TTC549 (cell line): ENCODE results near the gene CLEC3A.
"Not testable (repeated sequence)": the region's sequence is repeated elsewhere in the genome, so short reads cannot be mapped to it uniquely, and the experiment has no call there.

Experiments used
- FAIRE-seq: peaks from 2 replicates; lab custom pipeline; 2012; peaks lifted over from hg19 to GRCh38; lab: Jason Lieb, UNC

CLEC3A gene

GRCh38 chr16:78034530-78034929, 12.2 kb downstream of the CLEC3A start:
- FAIRE-seq: no peak

DNA sequence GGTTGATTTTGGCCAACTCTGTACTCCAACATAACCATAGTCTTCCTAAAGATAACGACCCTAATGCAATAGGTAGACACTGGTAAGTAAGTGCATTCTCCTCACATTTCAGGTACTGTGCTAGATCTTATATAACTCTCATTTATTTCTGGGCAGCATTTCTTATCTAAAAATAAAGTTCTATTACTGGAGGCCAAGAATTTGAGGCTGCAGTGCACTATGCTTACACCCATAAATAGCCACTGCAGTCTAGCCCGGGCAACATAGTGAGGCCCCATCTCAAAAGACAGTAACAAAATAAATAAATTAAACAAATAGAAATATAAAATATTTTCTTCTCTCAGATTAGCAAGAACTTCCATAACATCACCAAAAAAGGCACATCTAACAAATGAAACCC, 12.7 kb downstream of the CLEC3A start:
- no peak for FAIRE-seq

GRCh38 chr16:78040396-78040795, 18.0 kb downstream of the CLEC3A start:
- FAIRE-seq: no peak

DNA sequence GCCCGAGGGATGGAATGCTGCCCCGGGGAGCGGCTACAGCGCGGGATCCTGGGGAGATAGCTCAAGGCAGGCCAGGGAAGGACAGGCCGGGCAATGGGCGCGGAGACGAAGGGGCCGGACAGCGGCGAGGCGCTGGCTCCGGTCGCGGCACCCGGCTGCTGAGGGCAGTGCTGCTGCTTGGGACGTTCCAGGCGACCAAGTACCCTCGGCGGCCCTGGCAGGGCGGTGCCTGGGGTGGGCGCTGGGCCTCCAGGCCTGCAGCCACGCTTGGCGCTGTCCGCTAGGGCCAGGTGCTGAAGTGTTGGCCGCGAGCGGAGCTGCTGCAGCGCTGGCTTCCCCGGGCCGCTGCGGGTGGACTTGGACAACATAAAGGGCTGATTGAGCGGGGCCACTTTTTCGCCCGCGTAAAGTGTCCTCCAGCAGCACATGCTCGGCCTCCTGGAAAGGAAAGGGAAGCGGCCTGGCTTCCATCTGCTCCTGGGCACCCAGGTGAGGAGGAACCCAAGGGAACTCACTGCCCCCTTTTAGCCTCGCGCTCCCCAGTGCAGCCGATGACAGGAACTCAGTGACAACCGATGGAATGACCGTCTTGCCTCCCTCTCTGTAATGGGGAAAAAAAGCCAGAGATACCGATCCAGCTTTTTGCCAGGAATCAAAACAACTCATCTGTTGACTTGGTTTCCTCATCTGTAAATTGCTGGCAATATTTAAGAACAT, 23.7 kb downstream of the CLEC3A start:
- no peak for FAIRE-seq

GRCh38 chr16:78048319-78048718, 26.0 kb downstream of the CLEC3A start:
- no peak for FAIRE-seq

- FAIRE-seq: no peak
These were observed 28.5 kb downstream of the CLEC3A start for GRCh38 chr16:78050734-78051400.

DNA sequence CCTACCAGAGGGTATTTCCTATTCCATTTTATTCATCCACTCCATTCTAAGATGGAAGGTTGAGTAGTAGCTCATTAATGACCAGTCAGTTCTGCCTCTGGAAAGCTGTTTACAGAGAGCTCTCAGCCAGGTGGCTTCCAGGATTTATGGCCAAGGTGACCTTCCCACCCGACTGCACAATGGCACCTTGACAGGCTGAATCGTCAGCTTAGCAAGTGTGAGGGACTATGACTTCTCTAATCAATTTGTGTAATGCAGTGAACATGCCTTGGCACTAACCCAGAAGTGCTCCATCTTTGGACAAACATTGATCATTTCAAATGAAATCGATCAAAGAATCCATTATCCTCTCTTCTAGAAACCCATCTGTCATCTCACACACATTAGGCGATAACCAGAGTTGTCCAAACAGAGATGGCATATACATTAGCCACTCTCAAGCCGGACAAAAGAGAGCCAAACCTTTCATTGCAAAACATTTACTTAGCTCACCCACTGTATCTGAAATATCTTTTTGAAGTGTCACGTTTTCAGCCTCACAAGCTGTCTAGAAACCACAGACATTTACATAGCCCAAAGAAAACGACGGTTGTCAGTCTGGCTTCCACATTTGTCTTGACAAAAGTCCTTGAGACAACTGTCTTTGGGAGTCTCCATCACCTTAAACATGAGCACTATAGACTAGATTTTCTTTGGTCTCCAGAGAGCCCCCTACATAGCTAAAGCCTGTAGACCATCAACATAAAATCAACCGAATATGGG, 35.6 kb downstream of the CLEC3A start:
- no peak for FAIRE-seq

DNA sequence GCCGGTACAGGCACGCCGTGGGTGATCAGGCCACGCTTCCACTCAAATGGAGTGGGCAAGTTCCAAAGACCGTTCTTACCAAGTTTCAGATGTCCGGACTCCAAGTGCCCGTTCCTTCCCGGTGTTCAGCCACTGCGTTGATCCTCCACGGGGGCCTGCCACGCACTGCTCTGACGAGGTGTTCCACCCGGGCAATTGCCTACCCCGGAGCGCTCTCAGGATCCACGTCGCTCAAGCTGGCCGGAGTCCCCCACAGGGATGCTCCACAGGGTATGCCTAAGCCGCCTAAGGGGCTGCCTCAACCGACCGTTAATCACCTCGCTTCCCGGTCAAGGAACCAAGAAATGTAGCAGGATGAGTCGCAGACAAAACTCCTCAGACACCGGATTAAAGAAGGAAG, 37.5 kb downstream of the CLEC3A start:
- FAIRE-seq: not testable (repeated sequence)

- no peak for FAIRE-seq
These were observed 37.9 kb downstream of the CLEC3A start for GRCh38 chr16:78060295-78060694.

DNA sequence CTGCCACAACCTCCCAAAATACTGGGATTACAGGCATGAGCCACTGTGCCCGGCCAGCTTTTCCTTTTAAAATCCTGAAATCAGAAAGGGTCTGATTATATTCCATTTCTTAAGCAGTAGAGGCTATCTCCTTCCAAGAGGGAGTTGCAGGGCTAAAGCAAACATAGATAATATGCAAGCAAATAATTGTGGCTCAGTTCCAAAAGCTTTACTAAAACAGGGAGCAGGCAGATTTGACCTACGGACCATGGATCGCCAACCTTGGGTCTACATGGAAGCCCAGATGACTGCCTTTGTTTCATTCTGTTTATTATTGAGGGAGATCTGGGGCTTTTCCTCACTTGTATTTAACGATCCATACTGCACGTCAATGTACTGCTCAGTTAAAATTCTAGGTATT, 38.5 kb downstream of the CLEC3A start:
- FAIRE-seq: no peak

GRCh38 chr16:78065319-78065718, 43.0 kb downstream of the CLEC3A start:
- no peak for FAIRE-seq

DNA sequence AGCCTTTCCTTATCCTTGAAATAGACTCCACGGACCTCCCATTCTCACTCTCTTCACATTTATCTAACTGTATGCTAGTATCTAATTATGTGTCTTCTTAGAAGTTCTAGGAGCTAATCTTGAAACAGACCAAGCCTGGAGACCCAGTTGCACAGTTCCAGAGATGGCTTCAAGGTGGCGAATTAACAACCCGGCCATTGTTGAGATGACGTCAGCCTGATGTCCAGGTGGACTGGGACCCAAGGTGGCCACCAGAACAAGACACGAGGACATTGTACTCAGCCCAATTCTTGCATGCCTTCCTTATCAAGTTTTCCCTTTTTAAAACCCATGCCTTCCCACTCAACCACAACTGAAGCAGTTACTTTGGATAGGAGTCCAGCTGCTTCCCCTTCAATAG, 47.6 kb downstream of the CLEC3A start:
- FAIRE-seq: no peak

GRCh38 chr16:78072275-78072674, 49.9 kb downstream of the CLEC3A start:
- FAIRE-seq: no peak

DNA sequence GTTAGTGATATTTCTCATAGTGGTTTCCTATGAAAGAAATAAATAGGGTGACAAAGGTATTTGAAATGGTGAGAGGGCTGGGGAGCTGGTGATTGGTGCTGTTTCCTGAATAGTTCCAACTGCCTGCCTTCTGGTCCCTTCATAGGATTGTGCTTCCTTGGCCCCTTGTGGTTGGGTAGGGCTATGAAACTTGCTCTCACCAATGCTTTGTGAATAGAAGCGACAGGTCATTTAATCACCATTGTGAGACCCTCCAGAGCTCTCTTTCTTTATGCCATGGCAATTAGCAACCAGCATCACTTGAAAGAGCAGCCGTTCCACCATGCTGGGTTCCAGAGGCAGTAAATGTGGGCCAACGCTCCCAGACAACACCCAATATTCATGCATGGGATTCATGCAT, 53.5 kb downstream of the CLEC3A start:
- no peak for FAIRE-seq

DNA sequence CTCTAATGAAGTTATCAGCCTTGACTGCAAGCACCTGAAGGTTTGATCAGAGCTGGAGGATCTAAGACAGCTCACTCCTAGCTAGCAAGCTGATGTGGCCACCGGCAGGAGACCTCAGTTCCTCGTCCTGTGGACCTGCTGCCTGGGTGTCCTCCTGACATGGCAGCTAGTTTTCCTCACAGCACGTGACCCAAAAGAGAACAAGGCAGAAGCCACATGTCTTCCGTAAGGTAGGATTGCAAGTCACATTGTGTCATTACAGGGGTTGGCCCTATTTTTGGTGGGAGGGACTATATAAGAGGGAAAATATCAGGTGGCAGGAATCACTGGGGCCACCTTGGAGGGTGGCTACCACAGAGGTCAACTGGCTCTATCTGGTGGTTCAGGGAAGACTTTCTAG, 59.0 kb downstream of the CLEC3A start:
- no peak for FAIRE-seq
